NT2/D1 (cell line): Measurements from ENCODE around the gene TCN1.
A peak's percentile ranks its signal among the peaks of the same experiment; 100 is the strongest.
"Not testable (repeated sequence)": the region's sequence is repeated elsewhere in the genome, so short reads cannot be mapped to it uniquely, and the experiment has no call there.

Source experiments
- DNase-seq: peaks from one replicate; pipeline ENCODE4 v3.0.0-alpha.2; 2011; ENCODE audit warnings: low read depth, low spot score
- H3K27me3 ChIP-seq: 2 replicates; pipeline ENCODE4 v1.6.0; 2011; ENCODE audit warnings: mild to moderate bottlenecking; ENCODE audit not compliant: insufficient read length, insufficient read depth
- H3K36me3 ChIP-seq: 2 replicates; pipeline ENCODE4 v1.6.1; 2011; ENCODE audit warnings: mild to moderate bottlenecking, low read length, mixed read lengths; ENCODE audit not compliant: insufficient read depth, insufficient read length
- H3K4me1 ChIP-seq: 2 replicates; pipeline ENCODE4 v1.5.1; 2011; ENCODE audit not compliant: insufficient read depth, insufficient read length
- H3K4me3 ChIP-seq: 2 replicates; pipeline ENCODE4 v1.5.1; 2011; ENCODE audit warnings: low read depth; ENCODE audit not compliant: insufficient read length
- H3K9ac ChIP-seq: 2 replicates; pipeline ENCODE4 v1.6.0; 2011; ENCODE audit warnings: low read depth; ENCODE audit not compliant: insufficient read length
- H3K9me3 ChIP-seq: 2 replicates; pipeline ENCODE4 v1.5.1; 2011; ENCODE audit warnings: mild to moderate bottlenecking, low read length; ENCODE audit not compliant: insufficient read depth
- SUZ12 ChIP-seq: IDR thresholded peaks from 2 replicates; pipeline ENCODE4 v1.6.1; 2011; ENCODE audit not compliant: insufficient read length, insufficient read depth; ENCODE audit errors: extremely low read depth
- YY1 ChIP-seq: IDR thresholded peaks from 2 replicates; pipeline ENCODE4 v1.6.1; 2011; ENCODE audit not compliant: insufficient read length, insufficient read depth
- ZNF274 ChIP-seq: IDR thresholded peaks from 2 replicates; pipeline ENCODE4 v1.6.1; 2011; ENCODE audit warnings: mild to moderate bottlenecking, low read depth, low read length

The TCN1 gene

GRCh38 chr11:59891781-59892181 is 25.5 kb upstream of the TCN1 start:
- H3K4me1 ChIP-seq = peaks cover 3% of the 10 kb centered on the region
- peak; percentile 42 for DNase-seq
- H3K9ac ChIP-seq = no peak overlapping the region
- 0 out of 2 replicates have a peak, but pooled peaks cover 3% of the 10 kb centered on the region for H3K9me3 ChIP-seq
- no peaks in the 10 kb centered on the region for H3K36me3 ChIP-seq
- H3K27me3 ChIP-seq = no peaks in the 10 kb centered on the region
- H3K4me3 ChIP-seq = no peak overlapping the region
- TF ChIP-seq YY1 (no peak), ZNF274 (no peak), SUZ12 (no peak)

- not testable (repeated sequence) for H3K27me3 ChIP-seq, H3K9me3 ChIP-seq, H3K4me3 ChIP-seq, H3K4me1 ChIP-seq, H3K9ac ChIP-seq, DNase-seq, H3K36me3 ChIP-seq
These were observed 20.9 kb upstream of the TCN1 start for GRCh38 chr11:59887156-59887555.

- no peak overlapping the region for H3K4me3 ChIP-seq
- no peak for DNase-seq
- H3K9ac ChIP-seq = no peak overlapping the region
- no peaks in the 10 kb centered on the region for H3K27me3 ChIP-seq
- H3K36me3 ChIP-seq = no peaks in the 10 kb centered on the region
- no peaks in the 10 kb centered on the region for H3K9me3 ChIP-seq
- no peak for TF ChIP-seq ZNF274
- TF ChIP-seq YY1 = no peak
- no peak for TF ChIP-seq SUZ12
- no peaks in the 10 kb centered on the region for H3K4me1 ChIP-seq
These were observed 17.3 kb upstream of the TCN1 start for GRCh38 chr11:59883597-59883996.

GRCh38 chr11:59879567-59879966 is 13.3 kb upstream of the TCN1 start:
- Histone ChIP-seq H3K36me3 (no peaks in the 10 kb centered on the region), H3K4me3 (no peak overlapping the region), H3K4me1 (no peaks in the 10 kb centered on the region), H3K9ac (no peak overlapping the region), H3K27me3 (no peaks in the 10 kb centered on the region), H3K9me3 (no peaks in the 10 kb centered on the region)
- no peak for DNase-seq
- TF ChIP-seq SUZ12 (no peak), YY1 (no peak), ZNF274 (no peak)

- Histone ChIP-seq H3K9ac (no peak within 1 kb of the TSS), H3K27me3 (no peaks in the 10 kb centered on the region), H3K4me3 (no peak within 1 kb of the TSS), H3K36me3 (no peaks in the 10 kb centered on the region), H3K4me1 (no peaks in the 10 kb centered on the region), H3K9me3 (no peaks in the 10 kb centered on the region)
- TF ChIP-seq ZNF274 = no peak
- no peak for TF ChIP-seq YY1
- TF ChIP-seq SUZ12 = no peak
- no peak for DNase-seq
These were observed 12.3 kb upstream of the TCN1 start, which contains the start of gene OOSP3 for GRCh38 chr11:59878575-59878974. TSS of gene OOSP3 (plus strand) at chr11:59878782. CDS start at chr11:59878809, 27 bp downstream.

GRCh38 chr11:59877784-59878183 is 11.5 kb upstream of the TCN1 start:
- Histone ChIP-seq H3K9ac (no peak overlapping the region), H3K4me1 (no peaks in the 10 kb centered on the region), H3K4me3 (no peak overlapping the region), H3K9me3 (no peaks in the 10 kb centered on the region), H3K36me3 (no peaks in the 10 kb centered on the region), H3K27me3 (no peaks in the 10 kb centered on the region)
- DNase-seq = no peak
- TF ChIP-seq SUZ12 (no peak), ZNF274 (no peak), YY1 (no peak)

- Histone ChIP-seq H3K4me1 (no peaks in the 10 kb centered on the region), H3K4me3 (no peak overlapping the region), H3K9me3 (no peaks in the 10 kb centered on the region), H3K36me3 (no peaks in the 10 kb centered on the region), H3K27me3 (no peaks in the 10 kb centered on the region), H3K9ac (no peak overlapping the region)
- TF ChIP-seq ZNF274 = no peak
- no peak for TF ChIP-seq YY1
- TF ChIP-seq SUZ12 = no peak
- DNase-seq = no peak
These were observed 11.0 kb upstream of the TCN1 start for GRCh38 chr11:59877325-59877724.
